ENCODE results near the gene SAPCD1. TPM values are rescaled to one million over a fixed set of nuclear protein-coding genes. Genes with fewer than 3 reads are reported as not detected.

Gene SAPCD1
- total and polyA plus RNA-seq, 4 donors: 0.59 to 2.6 (median 0.68) TPM; not detected in 1

- TF ChIP-seq NR2F2 (IDR thresholded peaks at IDR 0.05): no peak
- TF ChIP-seq YY1 (IDR thresholded peaks at IDR 0.05): no peak
- TF ChIP-seq FOXA2 (IDR thresholded peaks at IDR 0.05): no peak
- no peak for TF ChIP-seq RAD21 (IDR thresholded peaks at IDR 0.05)
- no peak for TF ChIP-seq REST (IDR thresholded peaks at IDR 0.05)
- no peak for TF ChIP-seq HNF4A (conservative IDR thresholded peaks at IDR 0.05)
Measured at GRCh38 chr6:31796993-31797385, 34.5 kb downstream of the SAPCD1 start (continued).

- H3K9ac ChIP-seq (ENCODE audit: low read depth in 1 of 2, low read length in 2 of 2): no peak overlapping the region
- H3K36me3 ChIP-seq (ENCODE audit: control insufficient read depth in 4 of 4, insufficient read depth in 3 of 4, low read depth in 1 of 4, low read length in 3 of 4): peaks cover 0 to 4% (median 2%) of the 10 kb centered on the region in 4 donors
- TF ChIP-seq GABPA (IDR thresholded peaks at IDR 0.05 in 1 of 2, conservative IDR thresholded peaks at IDR 0.05 in 1 of 2): no peak
- no peak for TF ChIP-seq JUND (IDR thresholded peaks at IDR 0.05)
- TF ChIP-seq HNF4A (conservative IDR thresholded peaks at IDR 0.05): no peak
- TF ChIP-seq RXRA (IDR thresholded peaks at IDR 0.05): no peak
- TF ChIP-seq HNF4G (IDR thresholded peaks at IDR 0.05): no peak
- no peak for TF ChIP-seq EGR1 (IDR thresholded peaks at IDR 0.05; ENCODE audit: low read depth in 2 of 2)
- TF ChIP-seq, protein P1, sequence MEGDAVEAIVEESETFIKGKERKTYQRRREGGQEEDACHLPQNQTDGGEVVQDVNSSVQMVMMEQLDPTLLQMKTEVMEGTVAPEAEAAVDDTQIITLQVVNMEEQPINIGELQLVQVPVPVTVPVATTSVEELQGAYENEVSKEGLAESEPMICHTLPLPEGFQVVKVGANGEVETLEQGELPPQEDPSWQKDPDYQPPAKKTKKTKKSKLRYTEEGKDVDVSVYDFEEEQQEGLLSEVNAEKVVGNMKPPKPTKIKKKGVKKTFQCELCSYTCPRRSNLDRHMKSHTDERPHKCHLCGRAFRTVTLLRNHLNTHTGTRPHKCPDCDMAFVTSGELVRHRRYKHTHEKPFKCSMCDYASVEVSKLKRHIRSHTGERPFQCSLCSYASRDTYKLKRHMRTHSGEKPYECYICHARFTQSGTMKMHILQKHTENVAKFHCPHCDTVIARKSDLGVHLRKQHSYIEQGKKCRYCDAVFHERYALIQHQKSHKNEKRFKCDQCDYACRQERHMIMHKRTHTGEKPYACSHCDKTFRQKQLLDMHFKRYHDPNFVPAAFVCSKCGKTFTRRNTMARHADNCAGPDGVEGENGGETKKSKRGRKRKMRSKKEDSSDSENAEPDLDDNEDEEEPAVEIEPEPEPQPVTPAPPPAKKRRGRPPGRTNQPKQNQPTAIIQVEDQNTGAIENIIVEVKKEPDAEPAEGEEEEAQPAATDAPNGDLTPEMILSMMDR (IDR thresholded peaks at IDR 0.05; ENCODE audit: low read depth, low read length, missing input control): no peak
- no peak for TF ChIP-seq TAF1 (conservative IDR thresholded peaks at IDR 0.05)
- no peak for TF ChIP-seq YY1 (IDR thresholded peaks at IDR 0.05)
- TF ChIP-seq FOXA1 (IDR thresholded peaks at IDR 0.05): no peak
- TF ChIP-seq, protein P2, sequence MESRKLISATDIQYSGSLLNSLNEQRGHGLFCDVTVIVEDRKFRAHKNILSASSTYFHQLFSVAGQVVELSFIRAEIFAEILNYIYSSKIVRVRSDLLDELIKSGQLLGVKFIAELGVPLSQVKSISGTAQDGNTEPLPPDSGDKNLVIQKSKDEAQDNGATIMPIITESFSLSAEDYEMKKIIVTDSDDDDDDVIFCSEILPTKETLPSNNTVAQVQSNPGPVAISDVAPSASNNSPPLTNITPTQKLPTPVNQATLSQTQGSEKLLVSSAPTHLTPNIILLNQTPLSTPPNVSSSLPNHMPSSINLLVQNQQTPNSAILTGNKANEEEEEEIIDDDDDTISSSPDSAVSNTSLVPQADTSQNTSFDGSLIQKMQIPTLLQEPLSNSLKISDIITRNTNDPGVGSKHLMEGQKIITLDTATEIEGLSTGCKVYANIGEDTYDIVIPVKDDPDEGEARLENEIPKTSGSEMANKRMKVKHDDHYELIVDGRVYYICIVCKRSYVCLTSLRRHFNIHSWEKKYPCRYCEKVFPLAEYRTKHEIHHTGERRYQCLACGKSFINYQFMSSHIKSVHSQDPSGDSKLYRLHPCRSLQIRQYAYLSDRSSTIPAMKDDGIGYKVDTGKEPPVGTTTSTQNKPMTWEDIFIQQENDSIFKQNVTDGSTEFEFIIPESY (IDR thresholded peaks at IDR 0.05): no peak
- TF ChIP-seq, protein P3, sequence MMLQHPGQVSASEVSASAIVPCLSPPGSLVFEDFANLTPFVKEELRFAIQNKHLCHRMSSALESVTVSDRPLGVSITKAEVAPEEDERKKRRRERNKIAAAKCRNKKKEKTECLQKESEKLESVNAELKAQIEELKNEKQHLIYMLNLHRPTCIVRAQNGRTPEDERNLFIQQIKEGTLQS (IDR thresholded peaks at IDR 0.05): no peak
- no peak for DNase-seq (ENCODE audit: low spot score)
- H3K27me3 ChIP-seq (ENCODE audit: control insufficient read depth in 4 of 4, insufficient read depth in 4 of 4, low read length in 3 of 4): no peaks in the 10 kb centered on the region
- WGBS: 68% methylated on average over 5 of the region's 5 CpGs
- no peaks in the 10 kb centered on the region for H3K9me3 ChIP-seq (ENCODE audit: control insufficient read depth in 4 of 4, low read length in 3 of 4)
- no peak overlapping the region for H3K4me3 ChIP-seq (ENCODE audit: low read depth in 1 of 3, low read length in 3 of 3)
- H3K4me1 ChIP-seq (ENCODE audit: control insufficient read depth in 4 of 4, insufficient read depth in 4 of 4, low read length in 3 of 4): peaks cover 0 to 10% (median 6%) of the 10 kb centered on the region in 4 donors
- H3K27ac ChIP-seq (ENCODE audit: low read depth in 1 of 2, low read length in 2 of 2): no peak overlapping the region
Measured at GRCh38 chr6:31797588-31797987, 35.1 kb downstream of the SAPCD1 start.
